ENCODE results near the gene CCDC170. TPM values are rescaled to one million over a fixed set of nuclear protein-coding genes. Genes with fewer than 3 reads are reported as not detected.

Gene CCDC170
- total RNA-seq, 1 donor from 2014 or later, result 0.07 TPM

DNA sequence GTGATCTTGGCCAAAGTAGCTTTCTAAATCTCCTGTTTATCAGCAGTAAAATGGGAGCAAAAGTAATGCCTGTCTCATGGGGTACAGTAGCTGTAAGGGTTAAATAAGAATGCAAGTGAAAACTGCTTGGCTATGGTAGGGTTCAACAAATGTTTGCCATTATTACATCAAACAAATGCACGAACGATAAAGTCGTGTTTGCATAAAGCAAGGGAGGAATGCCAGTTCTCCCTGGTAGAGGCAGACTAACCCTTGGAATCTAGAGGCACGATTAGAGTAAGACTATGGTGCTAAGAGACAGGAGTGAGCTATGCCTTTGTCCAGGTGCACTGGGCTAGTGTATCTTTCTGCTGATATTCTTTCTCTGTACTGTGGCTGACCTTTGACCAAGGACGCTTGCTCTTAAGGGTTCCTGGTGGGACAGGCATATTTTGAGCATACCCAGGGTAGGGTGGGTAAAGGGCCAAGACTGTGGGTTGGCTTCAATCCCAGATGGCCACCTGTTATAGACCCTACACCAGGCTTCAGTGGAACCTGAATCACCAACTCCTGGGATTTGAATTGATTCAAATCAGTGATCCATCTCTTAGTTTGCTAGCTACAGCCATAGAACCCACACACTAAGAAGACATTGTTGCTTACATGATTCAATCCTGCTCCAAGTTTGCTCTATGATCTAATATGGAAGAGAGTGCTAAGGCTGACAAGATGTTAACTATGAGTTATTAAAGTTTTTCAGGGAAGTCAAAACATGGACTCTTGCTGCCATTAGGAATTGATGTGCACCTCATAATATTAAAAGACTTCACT is 139.9 kb downstream of the CCDC170 start:
- H3K4me3 ChIP-seq, result no peak overlapping the region
- H3K4me3 Mint-ChIP-seq, result no peak overlapping the region

GRCh38 chr6:151634336-151634720 is 140.5 kb downstream of the CCDC170 start:
- H3K4me1 ChIP-seq, result no peaks in the 10 kb centered on the region
- no peak for DNase-seq (ENCODE audit: low spot score)
- no peaks in the 10 kb centered on the region for H3K79me2 ChIP-seq (ENCODE audit: low read depth)
- H3K27ac Mint-ChIP-seq, result no peak overlapping the region
- H3K4me1 Mint-ChIP-seq, result peaks cover 12% of the 10 kb centered on the region
- H4K20me1 ChIP-seq (ENCODE audit: low read depth), result no peaks in the 10 kb centered on the region
- H3K4me2 ChIP-seq, result no peak overlapping the region
- H3K9me3 ChIP-seq (ENCODE audit: low read depth), result no peaks in the 10 kb centered on the region
- TF ChIP-seq EZH2 (IDR thresholded peaks at IDR 0.05), result no peak
- no peak for TF ChIP-seq EZH2phosphoT487 (IDR thresholded peaks at IDR 0.05)
- no peak for TF ChIP-seq CTCF (IDR thresholded peaks at IDR 0.05)
- H3K4me3 Mint-ChIP-seq, result no peak overlapping the region
- H3K9me3 Mint-ChIP-seq, result no peaks in the 10 kb centered on the region
- no peak overlapping the region for H3K4me3 ChIP-seq
- H3K27me3 Mint-ChIP-seq (ENCODE audit: insufficient read depth, low read depth), result peaks cover 2% of the 10 kb centered on the region
- no peaks in the 10 kb centered on the region for H3F3A ChIP-seq (ENCODE audit: low read depth)
- no peak overlapping the region for H2AFZ ChIP-seq (replicated peaks)
- no peak overlapping the region for H3K9ac ChIP-seq
- no peaks in the 10 kb centered on the region for H3K36me3 ChIP-seq
- no peaks in the 10 kb centered on the region for H3K27me3 ChIP-seq
- H3K36me3 Mint-ChIP-seq, result no peaks in the 10 kb centered on the region
- no peak overlapping the region for H3K27ac ChIP-seq

More for the DNA sequence above, 139.9 kb downstream of the CCDC170 start:
- H3K4me1 ChIP-seq, result no peaks in the 10 kb centered on the region
- H3K27me3 Mint-ChIP-seq (ENCODE audit: insufficient read depth, low read depth), result peaks cover 2% of the 10 kb centered on the region
- no peak overlapping the region for H2AFZ ChIP-seq (replicated peaks)
- no peaks in the 10 kb centered on the region for H3K27me3 ChIP-seq
- no peaks in the 10 kb centered on the region for H3K36me3 ChIP-seq
- TF ChIP-seq EZH2 (IDR thresholded peaks at IDR 0.05) (no peak), EZH2phosphoT487 (IDR thresholded peaks at IDR 0.05) (no peak), CTCF (IDR thresholded peaks at IDR 0.05) (no peak)
- no peaks in the 10 kb centered on the region for H3F3A ChIP-seq (ENCODE audit: low read depth)
- H3K9me3 ChIP-seq (ENCODE audit: low read depth), result no peaks in the 10 kb centered on the region
- H3K9ac ChIP-seq, result no peak overlapping the region
- no peak overlapping the region for H3K27ac ChIP-seq
- no peaks in the 10 kb centered on the region for H4K20me1 ChIP-seq (ENCODE audit: low read depth)
- H3K9me3 Mint-ChIP-seq, result no peaks in the 10 kb centered on the region
- H3K36me3 Mint-ChIP-seq, result no peaks in the 10 kb centered on the region
- H3K4me2 ChIP-seq, result no peak overlapping the region
- H3K79me2 ChIP-seq (ENCODE audit: low read depth), result no peaks in the 10 kb centered on the region
- H3K27ac Mint-ChIP-seq, result no peak overlapping the region
- peaks cover 12% of the 10 kb centered on the region for H3K4me1 Mint-ChIP-seq
- DNase-seq (ENCODE audit: low spot score), result no peak

- H3K4me2 ChIP-seq, result no peak overlapping the region
- H3K4me3 ChIP-seq, result no peak overlapping the region
- Mint-ChIP-seq H3K27me3 (ENCODE audit: insufficient read depth, low read depth) (no peaks in the 10 kb centered on the region), H3K9me3 (no peaks in the 10 kb centered on the region), H3K27ac (no peak overlapping the region), H3K4me1 (peaks cover 11% of the 10 kb centered on the region), H3K4me3 (no peak overlapping the region), H3K36me3 (no peaks in the 10 kb centered on the region)
- no peak for TF ChIP-seq EZH2 (IDR thresholded peaks at IDR 0.05)
- no peak for TF ChIP-seq CTCF (IDR thresholded peaks at IDR 0.05)
- TF ChIP-seq EZH2phosphoT487 (IDR thresholded peaks at IDR 0.05), result no peak
- H3K36me3 ChIP-seq, result no peaks in the 10 kb centered on the region
- no peaks in the 10 kb centered on the region for H3K4me1 ChIP-seq
- H3F3A ChIP-seq (ENCODE audit: low read depth), result no peaks in the 10 kb centered on the region
- no peak overlapping the region for H3K27ac ChIP-seq
- no peaks in the 10 kb centered on the region for H4K20me1 ChIP-seq (ENCODE audit: low read depth)
- no peak overlapping the region for H3K9ac ChIP-seq
- no peaks in the 10 kb centered on the region for H3K79me2 ChIP-seq (ENCODE audit: low read depth)
- no peaks in the 10 kb centered on the region for H3K9me3 ChIP-seq (ENCODE audit: low read depth)
- no peak for DNase-seq (ENCODE audit: low spot score)
- H2AFZ ChIP-seq (replicated peaks), result no peak overlapping the region
- no peaks in the 10 kb centered on the region for H3K27me3 ChIP-seq
These were observed 141.9 kb downstream of the CCDC170 start for GRCh38 chr6:151635741-151636140.

All from neural progenitor cell (in vitro differentiated cells).